OCI-LY1 (cell line): ENCODE data around the gene FARP1.

Experiments
- CTCF ChIP-seq: fragments of 200-600 bp; sonication (generic), shearing (Covaris generic); IDR thresholded peaks from 2 replicates; pipeline ENCODE4 v1.5.1; 2017; ENCODE audit warnings: mild to moderate bottlenecking, antibody characterized with exemption, low read length, moderate library complexity, mixed read lengths
- EZH2 ChIP-seq: fragments of 200-600 bp; sonication (generic), shearing (Covaris generic); IDR thresholded peaks from 2 replicates; pipeline ENCODE4 v1.8.0; 2017; ENCODE audit warnings: borderline replicate concordance, mixed run types, mild to moderate bottlenecking, antibody characterized with exemption, low read length, moderate library complexity, mixed read lengths

GRCh38 chr13:98484289-98485219 is 341.7 kb downstream of the FARP1 start:
- TF ChIP-seq CTCF: no peak
- TF ChIP-seq EZH2: no peak
